ENCODE data around the gene SGCD.

GRCh38 chr5:156595132-156595787 lies 268.3 kb downstream of the SGCD start:
- TF ChIP-seq CTCF (conservative IDR thresholded peaks at IDR 0.05 in 1 of 2, IDR thresholded peaks at IDR 0.05 in 1 of 2; ENCODE audit: extremely low read depth in 1 of 2, insufficient read depth in 1 of 2, low read depth in 1 of 2, low read length in 2 of 2) (no peak), EZH2 (IDR thresholded peaks at IDR 0.05; ENCODE audit: borderline replicate concordance, low read length) (no peak)

Data from mammary epithelial cell (primary cell).